ACC112 (cell line): ENCODE data around the gene CHID1.

Experiments
- H2AFZ ChIP-seq: fragments of 200-600 bp; sonication (generic); one replicate; pipeline ENCODE4 v1.6.0; 2017; ENCODE audit warnings: antibody characterized with exemption, low read length; ENCODE audit not compliant: unreplicated experiment
- H3K27ac ChIP-seq: fragments of 200-600 bp; sonication (generic); 2 replicates; pipeline ENCODE4 v1.5.1; 2014; ENCODE audit warnings: low read depth, mild to moderate bottlenecking, antibody characterized with exemption, low read length, moderate library complexity
- H3K27me3 ChIP-seq: fragments of 200-600 bp; sonication (generic); 2 replicates; pipeline ENCODE4 v1.6.1; 2014; ENCODE audit warnings: mild to moderate bottlenecking, antibody characterized with exemption, low read length, moderate library complexity, mixed read lengths; ENCODE audit not compliant: insufficient read depth
- H3K36me3 ChIP-seq: fragments of 200-600 bp; sonication (generic); 2 replicates; pipeline ENCODE4 v1.6.1; 2016; ENCODE audit warnings: mild to moderate bottlenecking, antibody characterized with exemption, low read length, moderate library complexity, mixed read lengths; ENCODE audit not compliant: insufficient read depth
- H3K4me1 ChIP-seq: fragments of 200-600 bp; sonication (generic); one replicate; pipeline ENCODE4 v1.6.1; 2016; ENCODE audit warnings: low read length, mixed read lengths; ENCODE audit not compliant: insufficient read depth, unreplicated experiment, control insufficient read depth
- H3K4me3 ChIP-seq: fragments of 200-600 bp; sonication (generic); 2 replicates; pipeline ENCODE4 v1.5.1; 2014; ENCODE audit warnings: mild to moderate bottlenecking, low read depth, low read length
- H3K79me2 ChIP-seq: fragments of 200-600 bp; sonication (generic); one replicate; pipeline ENCODE4 v1.6.0; 2016; ENCODE audit warnings: low read length; ENCODE audit not compliant: control insufficient read depth, unreplicated experiment, insufficient read depth

CHID1 gene

GRCh38 chr11:910589-911030, at the start of gene CHID1:
TSS of gene CHID1 (minus strand) at chr11:910810. CDS start at chr11:904816, 5,994 bp downstream.
- Histone ChIP-seq H3K36me3 (no peaks in the 10 kb centered on the region), H3K27ac (peak within 1 kb of the TSS; percentile 48; the same call in 1 of the 2 replicates), H3K79me2 (peaks cover 27% of the 10 kb centered on the region), H2AFZ (peak within 1 kb of the TSS; percentile 84), H3K4me1 (peaks cover 5% of the 10 kb centered on the region), H3K27me3 (no peaks in the 10 kb centered on the region), H3K4me3 (peak within 1 kb of the TSS; percentile 97)

- H3K36me3 ChIP-seq: peaks cover 19% of the 10 kb centered on the region; the same call in 1 of the 2 replicates
These were observed 49.0 kb upstream of the CHID1 start for GRCh38 chr11:959608-960007.

GRCh38 chr11:959027-959426, 48.4 kb upstream of the CHID1 start:
- Histone ChIP-seq H2AFZ (no peak overlapping the region), H3K27ac (no peak overlapping the region), H3K79me2 (peaks cover 45% of the 10 kb centered on the region), H3K27me3 (no peaks in the 10 kb centered on the region), H3K4me1 (no peaks in the 10 kb centered on the region), H3K4me3 (no peak overlapping the region), H3K36me3 (peaks cover 14% of the 10 kb centered on the region; the same call in 1 of the 2 replicates)

More at GRCh38 chr11:959608-960007, 49.0 kb upstream of the CHID1 start:
- peaks cover 40% of the 10 kb centered on the region for H3K79me2 ChIP-seq
- H3K27ac ChIP-seq: no peak overlapping the region
- no peak overlapping the region for H3K4me3 ChIP-seq
- no peaks in the 10 kb centered on the region for H3K27me3 ChIP-seq
- H3K4me1 ChIP-seq: no peaks in the 10 kb centered on the region
- no peak overlapping the region for H2AFZ ChIP-seq

GRCh38 chr11:958101-958500, 47.5 kb upstream of the CHID1 start:
- H3K4me1 ChIP-seq: no peaks in the 10 kb centered on the region
- peaks cover 8% of the 10 kb centered on the region; the same call in 1 of the 2 replicates for H3K36me3 ChIP-seq
- peaks cover 49% of the 10 kb centered on the region for H3K79me2 ChIP-seq

GRCh38 chr11:957212-957920, 46.8 kb upstream of the CHID1 start:
- peaks cover 52% of the 10 kb centered on the region for H3K79me2 ChIP-seq
- peaks cover 8% of the 10 kb centered on the region; the same call in 1 of the 2 replicates for H3K36me3 ChIP-seq

More at GRCh38 chr11:958101-958500, 47.5 kb upstream of the CHID1 start:
- Histone ChIP-seq H3K27me3 (no peaks in the 10 kb centered on the region), H2AFZ (no peak overlapping the region), H3K27ac (no peak overlapping the region), H3K4me3 (no peak overlapping the region)

GRCh38 chr11:955154-956063, 44.8 kb upstream of the CHID1 start:
- Histone ChIP-seq H3K4me3 (no peak overlapping the region), H3K27me3 (no peaks in the 10 kb centered on the region), H3K27ac (no peak overlapping the region), H3K79me2 (peaks cover 57% of the 10 kb centered on the region), H3K4me1 (no peaks in the 10 kb centered on the region), H3K36me3 (peaks cover 8% of the 10 kb centered on the region; the same call in 1 of the 2 replicates), H2AFZ (no peak overlapping the region)

More at GRCh38 chr11:957212-957920, 46.8 kb upstream of the CHID1 start:
- Histone ChIP-seq H3K4me3 (no peak overlapping the region), H3K27ac (no peak overlapping the region), H3K4me1 (no peaks in the 10 kb centered on the region), H3K27me3 (no peaks in the 10 kb centered on the region), H2AFZ (no peak overlapping the region)

GRCh38 chr11:954392-955153, 44.0 kb upstream of the CHID1 start:
- H2AFZ ChIP-seq: no peak overlapping the region
- H3K27ac ChIP-seq: no peak overlapping the region
- H3K79me2 ChIP-seq: peaks cover 56% of the 10 kb centered on the region
- H3K27me3 ChIP-seq: no peaks in the 10 kb centered on the region
- H3K4me1 ChIP-seq: no peaks in the 10 kb centered on the region
- H3K36me3 ChIP-seq: peaks cover 10% of the 10 kb centered on the region; the same call in 1 of the 2 replicates
- H3K4me3 ChIP-seq: no peak overlapping the region

GRCh38 chr11:953512-953911, 42.9 kb upstream of the CHID1 start:
- peaks cover 52% of the 10 kb centered on the region for H3K79me2 ChIP-seq
- no peaks in the 10 kb centered on the region for H3K4me1 ChIP-seq
- no peaks in the 10 kb centered on the region for H3K27me3 ChIP-seq
- H3K4me3 ChIP-seq: no peak overlapping the region
- H3K36me3 ChIP-seq: peaks cover 7% of the 10 kb centered on the region; the same call in 1 of the 2 replicates
- no peak overlapping the region for H3K27ac ChIP-seq
- H2AFZ ChIP-seq: no peak overlapping the region

GRCh38 chr11:952406-953385, 42.1 kb upstream of the CHID1 start:
- peaks cover 3% of the 10 kb centered on the region; the same call in 1 of the 2 replicates for H3K36me3 ChIP-seq
- H3K27ac ChIP-seq: no peak overlapping the region
- peaks cover 45% of the 10 kb centered on the region for H3K79me2 ChIP-seq
- no peaks in the 10 kb centered on the region for H3K27me3 ChIP-seq
- H3K4me3 ChIP-seq: no peak overlapping the region
- H3K4me1 ChIP-seq: no peaks in the 10 kb centered on the region
- no peak overlapping the region for H2AFZ ChIP-seq
